Endothelial cell of umbilical vein (primary cell): Measurements from ENCODE around the gene MCOLN3. TPM values are rescaled to one million over a fixed set of nuclear protein-coding genes. Genes with fewer than 3 reads are reported as not detected.

Experiments
- BruUV-seq: library from RNA; stranded (reverse); fragments of 400-500 nt; replicated peaks from 2 replicates; lab custom pipeline; 2021; lab: Mats Ljungman, UMichigan
- CTCF ChIA-PET: fragments of 300-600, 350-600 bp; sonication (Branson Sonifier 250); formaldehyde crosslinking; loops from one replicate; lab custom pipeline; 2021; ENCODE audit warnings: antibody characterized with exemption, inconsistent platforms; lab: Charles Lee
- POLR2A ChIA-PET: fragments of 300-600, 350-600 bp; sonication (Branson Sonifier 250); formaldehyde crosslinking; loops from one replicate; lab custom pipeline; 2021; ENCODE audit warnings: antibody characterized with exemption, inconsistent platforms; lab: Charles Lee
- DNase-seq: peaks from one replicate; pipeline ENCODE4 v3.0.0-alpha.2; 2011; ENCODE audit warnings: low read depth, low spot score
- FAIRE-seq: peaks from 2 replicates; lab custom pipeline; 2011; peaks lifted over from hg19 to GRCh38; lab: Jason Lieb, UNC
- H2AFZ ChIP-seq: 2 replicates; pipeline ENCODE4 v1.6.0; 2012; ENCODE audit warnings: low read depth, low read length, control low read depth, inconsistent platforms
- H3K27ac ChIP-seq: 2 replicates; pipeline ENCODE4 v1.5.1; 2011; ENCODE audit warnings: low read depth, mild to moderate bottlenecking, control low read depth, low read length, moderate library complexity; ENCODE audit not compliant: insufficient read depth
- H3K27me3 ChIP-seq, 2 experiments: 2 replicates each; pipeline versions ENCODE4 v1.6.0 to v1.6.1; 2011; ENCODE audit warnings: low read length in 2 of 2, mixed read lengths in 1 of 2; ENCODE audit not compliant: control insufficient read depth in 2 of 2, insufficient read depth in 2 of 2
- H3K36me3 ChIP-seq, 2 experiments: 2 replicates in 1 of 2; 3 replicates in 1 of 2; pipeline ENCODE4 v1.5.1; 2011; ENCODE audit warnings: low read length in 2 of 2, mild to moderate bottlenecking in 1 of 2, moderate library complexity in 1 of 2; ENCODE audit not compliant: control insufficient read depth in 2 of 2, insufficient read depth in 2 of 2; ENCODE audit errors: extremely low read depth in 1 of 2
- H3K4me1 ChIP-seq: 3 replicates; pipeline ENCODE4 v1.5.1; 2011; ENCODE audit warnings: mild to moderate bottlenecking, low read length; ENCODE audit not compliant: control insufficient read depth, insufficient read depth; ENCODE audit errors: extremely low read depth
- H3K4me2 ChIP-seq: 2 replicates; pipeline ENCODE4 v1.6.1; 2011; ENCODE audit warnings: low read length, control low read depth, mixed read lengths; ENCODE audit not compliant: insufficient read depth
- H3K4me3 ChIP-seq, 3 experiments: fragments of 200-600 bp in 1 of 3; sonication (generic), shearing (Covaris generic) in 1 of 3; replicated peaks in 1 of 3; 2 replicates each; pipeline ENCODE4 v1.5.1; 2011 to 2016; ENCODE audit warnings: control low read depth in 3 of 3, low read length in 3 of 3, mild to moderate bottlenecking in 2 of 3, inconsistent platforms in 1 of 3, low read depth in 1 of 3, moderate library complexity in 1 of 3; ENCODE audit not compliant: insufficient read depth in 1 of 3
- H3K79me2 ChIP-seq: 2 replicates; pipeline ENCODE4 v1.6.0; 2012; ENCODE audit warnings: low read length, inconsistent platforms; ENCODE audit not compliant: control insufficient read depth, insufficient read depth
- H3K9ac ChIP-seq: replicated peaks from 2 replicates; pipeline ENCODE3; 2011; ENCODE audit warnings: low read length, control low read depth; ENCODE audit not compliant: insufficient read depth; ENCODE audit errors: extremely low read depth
- H3K9me1 ChIP-seq: replicated peaks from 3 replicates; pipeline ENCODE4 v1.6.0; 2011; ENCODE audit warnings: mild to moderate bottlenecking, low read length; ENCODE audit not compliant: control insufficient read depth, insufficient read depth; ENCODE audit errors: extremely low read depth
- H3K9me3 ChIP-seq: replicated peaks from 2 replicates; pipeline ENCODE4 v1.5.1; 2012; ENCODE audit warnings: low read length, inconsistent platforms; ENCODE audit not compliant: control insufficient read depth, insufficient read depth
- H4K20me1 ChIP-seq: replicated peaks from 2 replicates; pipeline ENCODE3; 2011; ENCODE audit warnings: mild to moderate bottlenecking, low read length; ENCODE audit not compliant: control insufficient read depth, insufficient read depth; ENCODE audit errors: extremely low read depth
- EZH2 ChIP-seq: IDR thresholded peaks from 2 replicates; pipeline ENCODE4 v1.6.1; 2012; ENCODE audit warnings: borderline replicate concordance, low read depth, mild to moderate bottlenecking, moderate library complexity, low read length, inconsistent platforms; ENCODE audit not compliant: severe bottlenecking
- FOS ChIP-seq: IDR thresholded peaks from 2 replicates; pipeline ENCODE4 v1.6.1; 2011; ENCODE audit warnings: mild to moderate bottlenecking, low read length, moderate library complexity, borderline replicate concordance; ENCODE audit not compliant: insufficient read depth
- GATA2 ChIP-seq: IDR thresholded peaks from 2 replicates; pipeline ENCODE4 v1.7.0; 2011; ENCODE audit warnings: low read depth, mild to moderate bottlenecking, moderate library complexity, mixed read lengths, low read length; ENCODE audit not compliant: insufficient read length, insufficient read depth
- JUN ChIP-seq: IDR thresholded peaks from 2 replicates; pipeline ENCODE4 v1.6.1; 2011; ENCODE audit warnings: borderline replicate concordance, low read depth; ENCODE audit not compliant: insufficient read length, insufficient read depth
- MYC ChIP-seq: IDR thresholded peaks from one replicate; pipeline ENCODE4 v1.6.1; 2011; ENCODE audit warnings: mild to moderate bottlenecking, low read depth, low read length
- POLR2A ChIP-seq: IDR thresholded peaks from 2 replicates; pipeline ENCODE4 v1.6.1; 2012; ENCODE audit warnings: low read depth, mild to moderate bottlenecking, control low read depth, low read length
- POLR2AphosphoS5 ChIP-seq: IDR thresholded peaks from 2 replicates; pipeline ENCODE4 v1.6.1; 2012; ENCODE audit warnings: low read depth, mild to moderate bottlenecking, control low read depth, low read length, moderate library complexity; ENCODE audit not compliant: insufficient read depth
- dilution Hi-C: fragments of 300-500 bp; cut with MboI; formaldehyde crosslinking; loops from one replicate; pipeline ENCODE4 v1.15.0; 2019; ENCODE audit warnings: low sequenced_read_pairs; ENCODE audit not compliant: extremely low pct_ligation_motif_present
- intact Hi-C: fragments of 100-400 bp; cut with micrococcal nuclease; formaldehyde crosslinking; loops from one replicate; pipeline ENCODE4 v1.10.0; 2022
- polyA plus RNA-seq, 4 experiments: library from polyadenylated mRNA; depleted of rRNA in 3 of 4; stranded (reverse) in 3 of 4; unstranded in 1 of 4; fragments of >200 nt; gene quantifications; 2 replicates each; pipeline versions ENCODE4 v1.2.1 to v1.2.3, GENCODE V29; 2011 to 2012; ENCODE audit warnings: missing spikeins in 1 of 4
- total RNA-seq: library from RNA; stranded (reverse); gene quantifications from 2 replicates; pipeline ENCODE4 v1.2.3, GENCODE V29; 2021
- TF ChIP-seq, protein P1 (sequence below), 2 donors: IDR thresholded peaks; 1 replicate in 1 of 2; 2 replicates in 1 of 2; pipeline ENCODE4 v1.5.1; 2011; ENCODE audit warnings: low read length in 2 of 2, mild to moderate bottlenecking in 2 of 2, moderate library complexity in 2 of 2, control low read depth in 1 of 2, inconsistent platforms in 1 of 2, low read depth in 1 of 2; ENCODE audit not compliant: insufficient read depth in 1 of 2; ENCODE audit errors: extremely low read depth in 1 of 2
- TF ChIP-seq, protein P2 (sequence below): IDR thresholded peaks from 2 replicates; pipeline ENCODE4 v1.6.1; 2011; ENCODE audit not compliant: insufficient read depth, insufficient read length

MCOLN3 gene
- total and polyA plus RNA-seq, 2 donors (not counting 3 experiments of a cell fraction or from before 2014, with no cell fraction given) = 0.06 TPM; not detected in 1

DNA sequence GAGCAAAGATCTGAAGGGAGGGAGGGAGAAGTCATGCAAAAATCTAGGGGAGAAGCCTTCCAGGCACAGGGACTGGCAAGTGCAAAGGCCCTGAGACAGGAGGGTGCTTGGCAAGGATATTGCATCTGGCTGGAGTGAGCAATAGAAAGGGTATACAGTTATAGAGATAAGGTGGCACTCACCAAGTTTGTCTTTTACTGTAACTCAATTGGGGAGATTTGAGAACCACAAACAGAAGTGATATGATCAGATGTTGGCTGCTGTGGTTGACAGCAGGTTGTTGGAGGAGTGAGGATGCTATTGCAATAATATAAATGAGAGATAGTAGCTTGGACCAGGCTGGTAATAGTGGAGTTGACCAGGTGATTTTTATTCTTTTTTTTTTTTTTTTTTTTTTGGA is 25.6 kb downstream of the MCOLN3 start:
- H3K9me1 ChIP-seq = no peaks in the 10 kb centered on the region
- no peaks in the 10 kb centered on the region for H3K36me3 ChIP-seq
- H3K79me2 ChIP-seq = no peaks in the 10 kb centered on the region
- TF ChIP-seq, protein P1, sequence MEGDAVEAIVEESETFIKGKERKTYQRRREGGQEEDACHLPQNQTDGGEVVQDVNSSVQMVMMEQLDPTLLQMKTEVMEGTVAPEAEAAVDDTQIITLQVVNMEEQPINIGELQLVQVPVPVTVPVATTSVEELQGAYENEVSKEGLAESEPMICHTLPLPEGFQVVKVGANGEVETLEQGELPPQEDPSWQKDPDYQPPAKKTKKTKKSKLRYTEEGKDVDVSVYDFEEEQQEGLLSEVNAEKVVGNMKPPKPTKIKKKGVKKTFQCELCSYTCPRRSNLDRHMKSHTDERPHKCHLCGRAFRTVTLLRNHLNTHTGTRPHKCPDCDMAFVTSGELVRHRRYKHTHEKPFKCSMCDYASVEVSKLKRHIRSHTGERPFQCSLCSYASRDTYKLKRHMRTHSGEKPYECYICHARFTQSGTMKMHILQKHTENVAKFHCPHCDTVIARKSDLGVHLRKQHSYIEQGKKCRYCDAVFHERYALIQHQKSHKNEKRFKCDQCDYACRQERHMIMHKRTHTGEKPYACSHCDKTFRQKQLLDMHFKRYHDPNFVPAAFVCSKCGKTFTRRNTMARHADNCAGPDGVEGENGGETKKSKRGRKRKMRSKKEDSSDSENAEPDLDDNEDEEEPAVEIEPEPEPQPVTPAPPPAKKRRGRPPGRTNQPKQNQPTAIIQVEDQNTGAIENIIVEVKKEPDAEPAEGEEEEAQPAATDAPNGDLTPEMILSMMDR (IDR thresholded peaks at IDR 0.05; ENCODE audit: extremely low read depth in 1 of 2, insufficient read depth in 1 of 2, low read depth in 1 of 2, low read length in 2 of 2) = no peak
- TF ChIP-seq MYC = no peak
- TF ChIP-seq JUN = no peak
- TF ChIP-seq, protein P2, sequence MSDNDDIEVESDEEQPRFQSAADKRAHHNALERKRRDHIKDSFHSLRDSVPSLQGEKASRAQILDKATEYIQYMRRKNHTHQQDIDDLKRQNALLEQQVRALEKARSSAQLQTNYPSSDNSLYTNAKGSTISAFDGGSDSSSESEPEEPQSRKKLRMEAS = no peak
- no peak for TF ChIP-seq FOS
- no peak for TF ChIP-seq POLR2AphosphoS5
- TF ChIP-seq POLR2A = no peak
- TF ChIP-seq GATA2 = no peak
- TF ChIP-seq EZH2 = no peak
- POLR2A ChIA-PET = no interaction called here
- dilution Hi-C loops (no loop called here), intact Hi-C loops (no loop called here)
- FAIRE-seq (no peak), DNase-seq (no peak)
- no peaks in the 10 kb centered on the region for H3K4me1 ChIP-seq
- H3K9me3 ChIP-seq = no peaks in the 10 kb centered on the region
- H3K4me2 ChIP-seq = no peak overlapping the region
- H3K4me3 ChIP-seq = no peak overlapping the region
- no TSS peak for BruUV-seq
- no peak overlapping the region for H2AFZ ChIP-seq
- no peak overlapping the region for H3K27ac ChIP-seq
- H3K9ac ChIP-seq = no peak overlapping the region
- H3K27me3 ChIP-seq = peaks cover 8 to 17% of the 10 kb centered on the region in 2 experiments
- H4K20me1 ChIP-seq = no peaks in the 10 kb centered on the region
- CTCF ChIA-PET = interaction anchor here (1.8 kb wide), 1 partner anchor 78 kb away, joined by 4 read pairs; no protein-coding TSS in a partner anchor
